ENCODE data around the gene PRR29.

The PRR29 gene

DNA sequence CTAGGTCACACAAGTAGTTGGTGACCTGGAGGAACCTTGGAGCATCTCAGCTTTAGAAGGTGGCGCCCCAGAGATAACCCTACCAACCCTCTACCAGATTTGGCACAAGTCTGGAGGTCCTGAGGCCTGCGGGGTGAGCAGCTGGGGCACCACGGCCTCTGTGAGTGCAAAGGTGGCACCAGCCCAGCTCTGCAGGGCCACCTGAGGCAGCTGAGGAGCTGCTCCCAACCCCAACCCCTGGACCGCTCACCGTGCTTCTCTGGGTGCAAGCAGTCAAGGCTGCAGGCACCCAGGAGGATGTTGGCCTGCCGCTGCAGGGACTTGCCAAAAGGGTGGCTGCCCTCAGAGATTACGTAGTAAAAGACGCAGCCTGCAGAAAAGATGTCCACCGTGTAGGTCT, 50.7 kb downstream of the PRR29 start:
- DNase-seq = no peak

DNA sequence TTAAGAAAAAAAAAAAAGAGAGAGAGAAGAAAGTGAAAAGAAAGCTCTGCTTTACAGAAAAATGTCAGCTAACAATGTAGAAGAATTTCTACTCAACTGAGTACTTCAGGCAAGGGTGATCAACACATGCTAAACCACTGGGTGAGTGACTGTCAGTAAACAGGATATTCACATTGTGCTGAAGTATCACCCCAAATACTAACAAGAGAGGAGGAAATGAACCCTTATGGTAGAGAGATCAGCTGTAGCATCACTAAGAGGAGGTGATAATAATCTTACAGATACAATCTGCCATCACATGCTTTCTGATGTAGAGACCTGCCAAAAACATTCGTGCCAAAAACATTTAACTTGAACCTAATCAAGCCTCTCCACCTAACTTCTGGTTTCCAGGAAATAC, 53.0 kb downstream of the PRR29 start:
- DNase-seq = no peak

DNA sequence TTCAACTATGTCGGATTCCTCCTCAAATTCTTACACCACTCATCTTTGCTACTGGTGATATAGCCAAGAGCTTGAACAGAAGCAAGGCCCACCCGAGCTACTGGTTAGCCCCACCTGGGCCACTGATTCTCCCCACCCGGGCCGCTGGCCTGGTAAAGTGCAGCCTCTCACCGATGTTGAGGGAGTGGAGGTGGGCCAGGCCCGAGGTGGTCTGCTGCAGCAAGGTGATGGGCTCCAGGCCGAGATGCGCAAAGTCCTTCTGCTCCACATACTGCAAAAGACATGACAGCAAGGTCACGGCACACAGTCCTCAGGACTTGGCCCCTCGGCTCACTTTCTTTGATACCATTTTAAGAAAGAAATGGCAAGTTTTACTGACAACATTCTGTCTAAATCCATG, 55.0 kb downstream of the PRR29 start:
- DNase-seq = no peak
